Lower leg skin (tissue), 3 donors: ENCODE data around the gene KLHL40.

Source experiments
- CTCF ChIP-seq, 3 donors: fragments of 450-650 bp; IDR thresholded peaks; one replicate each; pipeline ENCODE4 v1.5.1; 2016; ENCODE audit warnings: antibody characterized with exemption in 3 of 3, mild to moderate bottlenecking in 3 of 3, moderate library complexity in 2 of 3
- POLR2A ChIP-seq, 2 donors: fragments of 450-650 bp; IDR thresholded peaks; one replicate each; pipeline ENCODE4 v1.6.1; 2016 to 2017; ENCODE audit warnings: antibody characterized with exemption in 2 of 2, mild to moderate bottlenecking in 1 of 2, moderate library complexity in 1 of 2

DNA sequence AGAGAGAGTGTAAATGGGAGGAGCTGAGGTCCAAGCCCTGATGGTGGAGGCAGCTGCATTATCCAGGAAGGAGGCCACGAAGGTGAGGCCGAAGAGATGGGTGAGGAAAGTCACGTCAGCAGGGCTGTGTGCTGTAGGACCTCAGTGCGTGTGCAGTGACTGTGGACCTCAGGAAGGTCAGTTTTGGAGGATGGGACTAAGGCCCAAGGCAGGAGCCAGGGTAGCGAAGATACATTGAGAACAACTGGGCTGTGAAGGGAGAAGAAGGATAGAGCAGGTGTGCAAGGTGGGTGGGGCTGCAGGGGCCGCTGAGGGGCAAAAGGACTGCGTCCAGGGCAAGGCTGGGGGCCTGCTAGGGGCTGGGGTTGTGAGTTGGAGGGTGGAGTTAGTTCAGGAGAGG lies 4.9 kb downstream of the KLHL40 start:
- TF ChIP-seq POLR2A (IDR thresholded peaks at IDR 0.05), result no peak
- TF ChIP-seq CTCF (IDR thresholded peaks at IDR 0.05), result no peak
